Natural killer cell (primary cell): Measurements from ENCODE around the gene JAML. TPM values are rescaled to one million over a fixed set of nuclear protein-coding genes. Genes with fewer than 3 reads are reported as not detected.
A peak's percentile ranks its signal among the peaks of the same experiment; 100 is the strongest.

Experiments
- ATAC-seq, 3 donors: fragments of 150-1000 bp in 2 of 3; fragments of 200-7000 bp in 1 of 3; cut with Tn5 transposase; 1 replicate in 1 of 3; 2 replicates in 2 of 3; pipeline ENCODE4 v1.10.0; 2021; ENCODE audit warnings: mild to moderate bottlenecking in 2 of 3, moderate library complexity in 2 of 3
- DNase-seq, 2 donors: peaks; one replicate each; pipeline versions ENCODE4 v3.0.0 to v3.0.0-alpha.2; 2013 to 2021; ENCODE audit warnings: mixed read lengths in 1 of 2
- H3K27ac ChIP-seq: one replicate; pipeline ENCODE4 v1.5.1; 2013; ENCODE audit warnings: mild to moderate bottlenecking, low read length
- H3K27me3 ChIP-seq: one replicate; pipeline ENCODE4 v1.6.1; 2013; ENCODE audit warnings: low read length; ENCODE audit not compliant: control insufficient read depth, insufficient read depth
- H3K36me3 ChIP-seq: one replicate; pipeline ENCODE4 v1.6.1; 2013; ENCODE audit warnings: low read length; ENCODE audit not compliant: control insufficient read depth, insufficient read depth
- H3K4me1 ChIP-seq: one replicate; pipeline ENCODE4 v1.6.1; 2013; ENCODE audit warnings: low read length; ENCODE audit not compliant: control insufficient read depth, insufficient read depth
- H3K4me3 ChIP-seq: one replicate; pipeline ENCODE4 v1.5.1; 2013; ENCODE audit warnings: low read length
- H3K9me3 ChIP-seq: one replicate; pipeline ENCODE4 v1.6.1; 2013; ENCODE audit warnings: low read length; ENCODE audit not compliant: control insufficient read depth, insufficient read depth
- H3K27ac Mint-ChIP-seq, 2 donors: one replicate each; pipeline ENCODE4 v1.8.0; 2022; ENCODE audit warnings: mild to moderate bottlenecking in 2 of 2, mixed read lengths in 2 of 2, moderate library complexity in 1 of 2
- H3K27me3 Mint-ChIP-seq, 2 donors: one replicate each; pipeline ENCODE4 v1.8.0; 2022; ENCODE audit warnings: low read depth in 2 of 2, mixed read lengths in 2 of 2
- H3K36me3 Mint-ChIP-seq: one replicate; pipeline ENCODE4 v1.8.0; 2022; ENCODE audit warnings: mixed read lengths
- H3K4me1 Mint-ChIP-seq, 2 donors: one replicate each; pipeline ENCODE4 v1.8.0; 2022; ENCODE audit warnings: mixed read lengths in 2 of 2
- H3K4me3 Mint-ChIP-seq: one replicate; pipeline ENCODE4 v1.8.0; 2022; ENCODE audit warnings: mild to moderate bottlenecking, moderate library complexity, mixed read lengths
- H3K9me3 Mint-ChIP-seq, 2 donors: one replicate each; pipeline ENCODE4 v1.8.0; 2022; ENCODE audit warnings: mixed read lengths in 2 of 2
- WGBS: methylation state at CpG from one replicate; pipeline ENCODE4 v1.1.7; 2013; ENCODE audit warnings: missing lambda C conversion rate; ENCODE audit not compliant: insufficient coverage; 5-methylcytosine and 5-hydroxymethylcytosine counted together
- intact Hi-C: fragments of 100-400 bp; cut with micrococcal nuclease; formaldehyde crosslinking; loops from one replicate; pipeline ENCODE4 v1.14.2; 2022
- total RNA-seq, 4 donors: library from RNA; stranded (reverse); fragments of 120-200 nt in 1 of 4; gene quantifications; one replicate each; pipeline versions ENCODE4 v1.2.3 to v1.2.4, GENCODE V29; 2013 to 2022
- TF ChIP-seq, protein P1 (sequence below): fragments of 200-600 bp; IDR thresholded peaks from one replicate; pipeline ENCODE4 v1.8.0; 2022; ENCODE audit warnings: antibody characterized with exemption

JAML gene
- total RNA-seq, 3 donors from 2014 or later (not counting 1 experiment from before 2014, with no cell fraction given) = 7.1 to 27.8 (median 12.8) TPM

- Histone ChIP-seq H3K4me1 (peaks cover 44% of the 10 kb centered on the region), H3K4me3 (no peak overlapping the region), H3K9me3 (no peaks in the 10 kb centered on the region), H3K27ac (no peak overlapping the region), H3K36me3 (no peaks in the 10 kb centered on the region), H3K27me3 (no peaks in the 10 kb centered on the region)
- DNase-seq = peak in 1 of 2 donors; percentile 74
- 88% methylated on average over 7 of the region's 9 CpGs for WGBS
- TF ChIP-seq, protein P1, sequence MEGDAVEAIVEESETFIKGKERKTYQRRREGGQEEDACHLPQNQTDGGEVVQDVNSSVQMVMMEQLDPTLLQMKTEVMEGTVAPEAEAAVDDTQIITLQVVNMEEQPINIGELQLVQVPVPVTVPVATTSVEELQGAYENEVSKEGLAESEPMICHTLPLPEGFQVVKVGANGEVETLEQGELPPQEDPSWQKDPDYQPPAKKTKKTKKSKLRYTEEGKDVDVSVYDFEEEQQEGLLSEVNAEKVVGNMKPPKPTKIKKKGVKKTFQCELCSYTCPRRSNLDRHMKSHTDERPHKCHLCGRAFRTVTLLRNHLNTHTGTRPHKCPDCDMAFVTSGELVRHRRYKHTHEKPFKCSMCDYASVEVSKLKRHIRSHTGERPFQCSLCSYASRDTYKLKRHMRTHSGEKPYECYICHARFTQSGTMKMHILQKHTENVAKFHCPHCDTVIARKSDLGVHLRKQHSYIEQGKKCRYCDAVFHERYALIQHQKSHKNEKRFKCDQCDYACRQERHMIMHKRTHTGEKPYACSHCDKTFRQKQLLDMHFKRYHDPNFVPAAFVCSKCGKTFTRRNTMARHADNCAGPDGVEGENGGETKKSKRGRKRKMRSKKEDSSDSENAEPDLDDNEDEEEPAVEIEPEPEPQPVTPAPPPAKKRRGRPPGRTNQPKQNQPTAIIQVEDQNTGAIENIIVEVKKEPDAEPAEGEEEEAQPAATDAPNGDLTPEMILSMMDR = no peak
- Mint-ChIP-seq H3K4me3 (no peak overlapping the region), H3K27me3 (no peaks in the 10 kb centered on the region), H3K27ac (no peak overlapping the region), H3K4me1 (peaks cover 11 to 18% of the 10 kb centered on the region in 2 donors), H3K36me3 (no peaks in the 10 kb centered on the region), H3K9me3 (no peaks in the 10 kb centered on the region)
- ATAC-seq = peak in 1 of 3 donors; percentile 24
- intact Hi-C loops = loop anchor here (5.0 kb wide), 1 partner anchor 41 kb away; no protein-coding TSS in a partner anchor
These were observed 23.7 kb downstream of the JAML start for GRCh38 chr11:118200901-118201680.

GRCh38 chr11:118200497-118200896 lies 24.3 kb downstream of the JAML start:
- intact Hi-C loops = loop anchor here (5.0 kb wide), 1 partner anchor 42 kb away; no protein-coding TSS in a partner anchor
- Histone ChIP-seq H3K4me1 (peaks cover 38% of the 10 kb centered on the region), H3K27ac (no peak overlapping the region), H3K9me3 (no peaks in the 10 kb centered on the region), H3K36me3 (no peaks in the 10 kb centered on the region), H3K4me3 (no peak overlapping the region), H3K27me3 (no peaks in the 10 kb centered on the region)
- TF ChIP-seq, protein P1 = no peak
- H3K4me3 Mint-ChIP-seq = no peak overlapping the region
- no peak overlapping the region for H3K27ac Mint-ChIP-seq
- WGBS = 93% methylated on average over 4 of the region's 5 CpGs
- H3K9me3 Mint-ChIP-seq = no peaks in the 10 kb centered on the region
- peaks cover 5 to 13% of the 10 kb centered on the region in 2 donors for H3K4me1 Mint-ChIP-seq
- DNase-seq (no peak), ATAC-seq (no peak)
- no peaks in the 10 kb centered on the region for H3K27me3 Mint-ChIP-seq
- no peaks in the 10 kb centered on the region for H3K36me3 Mint-ChIP-seq

GRCh38 chr11:118199135-118199534 lies 25.7 kb downstream of the JAML start:
- H3K27me3 ChIP-seq = no peaks in the 10 kb centered on the region
- Mint-ChIP-seq H3K36me3 (no peaks in the 10 kb centered on the region), H3K27ac (peak overlapping the region in 1 of 2 donors; percentile 81), H3K4me3 (peak overlapping the region; percentile 71), H3K27me3 (no peaks in the 10 kb centered on the region), H3K9me3 (no peaks in the 10 kb centered on the region), H3K4me1 (peaks cover 5 to 11% of the 10 kb centered on the region in 2 donors)
- TF ChIP-seq, protein P1 = no peak
- intact Hi-C loops = no loop called here
- 95% methylated on average over 5 of the region's 6 CpGs for WGBS
- ATAC-seq = no peak
- peaks cover 35% of the 10 kb centered on the region for H3K4me1 ChIP-seq
- no peak overlapping the region for H3K27ac ChIP-seq
- H3K36me3 ChIP-seq = peaks cover 3% of the 10 kb centered on the region
- H3K4me3 ChIP-seq = no peak overlapping the region
- no peaks in the 10 kb centered on the region for H3K9me3 ChIP-seq
- no peak for DNase-seq
